GM12891 (cell line): ENCODE results near the gene ERRFI1.

Experiments used
- POLR2A ChIP-seq: IDR thresholded peaks from 2 replicates; pipeline ENCODE4 v1.6.1; 2011; ENCODE audit warnings: low read depth, low read length, control low read depth
- POLR2AphosphoS5 ChIP-seq: IDR thresholded peaks from 2 replicates; pipeline ENCODE4 v1.6.1; 2011; ENCODE audit warnings: low read depth, low read length, control low read depth
- TAF1 ChIP-seq: IDR thresholded peaks from 2 replicates; pipeline ENCODE4 v1.6.1; 2011; ENCODE audit warnings: low read depth, low read length, control low read depth

DNA sequence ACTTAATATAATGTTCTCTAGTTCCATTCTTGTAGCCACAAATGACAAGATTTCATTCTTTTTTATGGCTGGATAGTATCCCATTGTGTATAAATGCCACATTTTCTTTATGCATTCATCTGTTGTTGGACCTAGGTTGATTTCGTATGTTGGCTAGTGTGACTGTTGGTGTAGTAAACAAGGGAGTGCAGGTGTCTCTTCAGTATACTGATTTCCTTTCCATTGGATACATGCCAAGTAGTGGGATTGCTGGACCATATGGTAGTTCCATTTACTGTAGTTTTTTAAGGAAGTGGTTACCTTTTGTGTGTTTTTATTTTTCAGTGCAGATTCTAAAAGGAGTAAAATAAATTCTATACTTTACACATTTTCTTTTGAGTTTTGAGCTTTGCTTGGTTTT is 58.9 kb downstream of the ERRFI1 start:
- TF ChIP-seq POLR2A = no peak
- no peak for TF ChIP-seq TAF1
- no peak for TF ChIP-seq POLR2AphosphoS5
